PC-9 (cell line): ENCODE results near the gene COX8A. TPM values are rescaled to one million over a fixed set of nuclear protein-coding genes. Genes with fewer than 3 reads are reported as not detected.
A peak's percentile ranks its signal among the peaks of the same experiment; 100 is the strongest.

Source experiments
- BruUV-seq: library from RNA; stranded (reverse); fragments of 400-500 nt; replicated peaks from 2 replicates; lab custom pipeline; 2021; lab: Mats Ljungman, UMichigan
- CTCF ChIA-PET: fragments of 300-600 bp; sonication (Branson Sonifier 250); formaldehyde crosslinking; loops from one replicate; lab custom pipeline; 2022; ENCODE audit warnings: antibody characterized with exemption; lab: Charles Lee
- POLR2A ChIA-PET: fragments of 300-600 bp; sonication (Branson Sonifier 250); formaldehyde crosslinking; loops from one replicate; lab custom pipeline; 2022; ENCODE audit warnings: antibody characterized with exemption; ENCODE audit not compliant: unreplicated experiment; lab: Charles Lee
- DNase-seq, 2 experiments: peaks; one replicate each; pipeline versions ENCODE4 v3.0.0 to v3.0.0-alpha.2; 2015 to 2022; ENCODE audit warnings: mixed read lengths in 1 of 2
- H2AFZ ChIP-seq: fragments of 200-600 bp; sonication (generic); 2 replicates; pipeline ENCODE4 v1.8.1; 2017; ENCODE audit warnings: antibody characterized with exemption
- H3F3A ChIP-seq: fragments of 200-600 bp; sonication (generic); 2 replicates; pipeline ENCODE4 v1.8.1; 2017; ENCODE audit warnings: antibody characterized with exemption, mild to moderate bottlenecking, low read depth; ENCODE audit not compliant: insufficient read depth
- H3K27ac ChIP-seq: fragments of 200-600 bp; sonication (generic); 2 replicates; pipeline ENCODE4 v1.6.1; 2016; ENCODE audit warnings: mixed run types
- H3K27me3 ChIP-seq: fragments of 200-600 bp; sonication (generic); 2 replicates; pipeline ENCODE4 v1.6.1; 2016; ENCODE audit warnings: low read depth, mixed run types; ENCODE audit not compliant: insufficient read depth
- H3K36me3 ChIP-seq: fragments of 200-600 bp; sonication (generic); 2 replicates; pipeline ENCODE4 v1.6.1; 2016; ENCODE audit warnings: low read depth, mixed run types
- H3K4me1 ChIP-seq: fragments of 200-600 bp; sonication (generic); replicated peaks from 2 replicates; pipeline ENCODE4 v1.6.1; 2016; ENCODE audit warnings: mixed run types; ENCODE audit not compliant: insufficient read depth
- H3K4me2 ChIP-seq: fragments of 200-600 bp; sonication (generic); 2 replicates; pipeline ENCODE4 v1.6.1; 2017; ENCODE audit warnings: mixed run types
- H3K4me3 ChIP-seq: fragments of 200-600 bp; sonication (generic); 2 replicates; pipeline ENCODE4 v1.6.1; 2016; ENCODE audit warnings: mixed run types
- H3K79me2 ChIP-seq: fragments of 200-600 bp; sonication (generic); 2 replicates; pipeline ENCODE4 v1.6.1; 2017; ENCODE audit warnings: low read depth, mixed run types
- H3K9me2 ChIP-seq: fragments of 200-600 bp; sonication (generic); 2 replicates; pipeline ENCODE4 v1.8.1; 2017; ENCODE audit warnings: mild to moderate bottlenecking; ENCODE audit not compliant: insufficient read depth
- H3K9me3 ChIP-seq: fragments of 200-600 bp; sonication (generic); 2 replicates; pipeline ENCODE4 v1.8.1; 2016; ENCODE audit warnings: low read depth; ENCODE audit not compliant: insufficient read depth
- H4K20me1 ChIP-seq: fragments of 200-600 bp; sonication (generic); 2 replicates; pipeline ENCODE4 v1.8.1; 2017; ENCODE audit not compliant: insufficient read depth
- EZH2 ChIP-seq: fragments of 200-600 bp; sonication (generic); IDR thresholded peaks from 2 replicates; pipeline ENCODE4 v1.8.0; 2017; ENCODE audit warnings: antibody characterized with exemption, low read depth
- intact Hi-C: fragments of 100-400 bp; cut with micrococcal nuclease; formaldehyde crosslinking; loops from one replicate; pipeline ENCODE4 v1.10.0; 2022; ENCODE audit not compliant: unreplicated experiment
- total RNA-seq: library from RNA; stranded (reverse); gene quantifications from 2 replicates; pipeline ENCODE4 v1.2.3, GENCODE V29; 2021
- TF ChIP-seq, protein P1 (sequence below): fragments of 200-600 bp; sonication (generic); conservative IDR thresholded peaks from 2 replicates; pipeline ENCODE4 v1.6.1; 2017; ENCODE audit warnings: mixed run types, antibody characterized with exemption, mild to moderate bottlenecking, moderate library complexity

The COX8A gene
- total RNA-seq, 1 experiment from 2014 or later, result 547 TPM

DNA sequence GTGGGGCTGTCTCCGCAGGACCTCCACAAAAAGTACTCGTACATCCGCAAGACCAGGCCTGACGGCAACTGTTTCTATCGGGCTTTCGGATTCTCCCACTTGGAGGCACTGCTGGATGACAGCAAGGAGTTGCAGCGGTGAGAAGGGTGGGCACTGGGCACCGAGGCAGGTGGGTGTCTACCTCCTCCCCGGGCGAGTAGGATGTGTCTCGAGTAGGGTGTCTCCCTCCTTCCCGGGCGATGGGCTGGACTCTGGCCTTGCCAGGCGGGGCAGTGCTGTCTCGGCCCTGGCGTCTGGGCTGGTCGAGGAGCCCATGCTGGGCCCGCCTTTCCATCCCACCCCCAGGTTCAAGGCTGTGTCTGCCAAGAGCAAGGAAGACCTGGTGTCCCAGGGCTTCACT, 22.1 kb downstream of the COX8A start:
- ChIA-PET POLR2A (no interaction called here), CTCF (no interaction called here)
- DNase-seq, result no peak
- no peak overlapping the region for H3K4me2 ChIP-seq
- no TSS peak for BruUV-seq
- H3K4me1 ChIP-seq, result no peaks in the 10 kb centered on the region
- H3K36me3 ChIP-seq, result peaks cover 9% of the 10 kb centered on the region; the same call in 1 of the 2 replicates
- peaks cover 71% of the 10 kb centered on the region for H4K20me1 ChIP-seq
- intact Hi-C loops, result no loop called here
- no peaks in the 10 kb centered on the region for H3K9me3 ChIP-seq
- H3K9me2 ChIP-seq, result no peaks in the 10 kb centered on the region
- H3K27ac ChIP-seq, result no peak overlapping the region
- H3K79me2 ChIP-seq, result no peaks in the 10 kb centered on the region; the same call in 1 of the 2 replicates
- H2AFZ ChIP-seq, result no peak overlapping the region
- TF ChIP-seq EZH2, result no peak
- peaks cover 19% of the 10 kb centered on the region; the same call in 1 of the 2 replicates for H3F3A ChIP-seq
- H3K4me3 ChIP-seq, result no peak overlapping the region
- H3K27me3 ChIP-seq, result no peaks in the 10 kb centered on the region

GRCh38 chr11:63997104-63997700, 22.8 kb downstream of the COX8A start:
- Histone ChIP-seq H2AFZ (no peak overlapping the region), H3K79me2 (no peaks in the 10 kb centered on the region), H3K9me2 (no peaks in the 10 kb centered on the region), H3K4me3 (no peak overlapping the region), H3K36me3 (peaks cover 9% of the 10 kb centered on the region; the same call in 1 of the 2 replicates), H3F3A (peaks cover 25% of the 10 kb centered on the region; the same call in 1 of the 2 replicates), H3K4me1 (no peaks in the 10 kb centered on the region), H3K9me3 (no peaks in the 10 kb centered on the region), H3K27ac (no peak overlapping the region), H3K4me2 (no peak overlapping the region), H4K20me1 (peaks cover 78% of the 10 kb centered on the region), H3K27me3 (no peaks in the 10 kb centered on the region)
- TSS peak; percentile 40 for BruUV-seq
- DNase-seq, result no peak
- no peak for TF ChIP-seq EZH2
- TF ChIP-seq, protein P1, sequence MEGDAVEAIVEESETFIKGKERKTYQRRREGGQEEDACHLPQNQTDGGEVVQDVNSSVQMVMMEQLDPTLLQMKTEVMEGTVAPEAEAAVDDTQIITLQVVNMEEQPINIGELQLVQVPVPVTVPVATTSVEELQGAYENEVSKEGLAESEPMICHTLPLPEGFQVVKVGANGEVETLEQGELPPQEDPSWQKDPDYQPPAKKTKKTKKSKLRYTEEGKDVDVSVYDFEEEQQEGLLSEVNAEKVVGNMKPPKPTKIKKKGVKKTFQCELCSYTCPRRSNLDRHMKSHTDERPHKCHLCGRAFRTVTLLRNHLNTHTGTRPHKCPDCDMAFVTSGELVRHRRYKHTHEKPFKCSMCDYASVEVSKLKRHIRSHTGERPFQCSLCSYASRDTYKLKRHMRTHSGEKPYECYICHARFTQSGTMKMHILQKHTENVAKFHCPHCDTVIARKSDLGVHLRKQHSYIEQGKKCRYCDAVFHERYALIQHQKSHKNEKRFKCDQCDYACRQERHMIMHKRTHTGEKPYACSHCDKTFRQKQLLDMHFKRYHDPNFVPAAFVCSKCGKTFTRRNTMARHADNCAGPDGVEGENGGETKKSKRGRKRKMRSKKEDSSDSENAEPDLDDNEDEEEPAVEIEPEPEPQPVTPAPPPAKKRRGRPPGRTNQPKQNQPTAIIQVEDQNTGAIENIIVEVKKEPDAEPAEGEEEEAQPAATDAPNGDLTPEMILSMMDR, result no peak
- intact Hi-C loops, result no loop called here
- CTCF ChIA-PET, result no interaction called here
- POLR2A ChIA-PET, result interaction anchor here (0.6 kb wide), 1 partner anchor 9 kb away, joined by 4 read pairs; no protein-coding TSS in a partner anchor

DNA sequence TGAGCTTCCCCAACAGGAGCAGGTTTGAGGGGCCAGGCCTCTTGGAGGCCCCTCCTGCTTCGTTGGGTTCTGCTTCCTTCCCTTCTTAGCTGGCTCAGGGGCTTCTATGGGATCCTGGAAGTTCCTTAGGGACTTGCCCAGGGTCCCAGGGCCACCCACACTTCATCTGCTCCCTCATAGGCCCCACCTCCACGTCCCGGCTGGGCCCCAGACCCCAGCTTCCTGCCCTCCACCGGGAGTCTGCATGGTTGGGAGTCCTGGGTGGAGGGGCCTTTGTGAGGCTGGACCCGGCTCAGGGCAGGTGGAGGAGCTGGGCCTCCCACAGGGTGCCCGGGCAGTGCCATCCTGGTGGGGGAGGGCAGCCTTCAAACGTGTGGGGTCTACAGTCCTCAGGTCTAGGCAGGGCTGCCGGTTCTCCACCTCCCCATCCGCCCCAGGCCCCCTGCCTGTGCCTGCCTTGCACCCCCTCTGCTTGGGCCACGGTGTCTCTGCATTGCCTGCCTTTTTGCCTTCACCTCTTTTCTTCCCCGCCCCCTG, 23.4 kb downstream of the COX8A start:
- ChIA-PET POLR2A (interaction anchor here (0.6 kb wide), 1 partner anchor 8 kb away, joined by 4 read pairs; no protein-coding TSS in a partner anchor), CTCF (no interaction called here)
- intact Hi-C loops, result no loop called here
- peaks cover 82% of the 10 kb centered on the region for H4K20me1 ChIP-seq
- H3K4me1 ChIP-seq, result no peaks in the 10 kb centered on the region
- peaks cover 27% of the 10 kb centered on the region; the same call in 1 of the 2 replicates for H3F3A ChIP-seq
- H3K9me2 ChIP-seq, result no peaks in the 10 kb centered on the region
- H3K4me2 ChIP-seq, result no peak overlapping the region
- no TSS peak for BruUV-seq
- H3K27me3 ChIP-seq, result no peaks in the 10 kb centered on the region
- TF ChIP-seq, protein P1, result no peak
- TF ChIP-seq EZH2, result no peak
- no peak overlapping the region for H3K27ac ChIP-seq
- H3K4me3 ChIP-seq, result no peak overlapping the region
- peaks cover 9% of the 10 kb centered on the region; the same call in 1 of the 2 replicates for H3K36me3 ChIP-seq
- no peaks in the 10 kb centered on the region for H3K9me3 ChIP-seq
- no peaks in the 10 kb centered on the region for H3K79me2 ChIP-seq
- no peak for DNase-seq
- H2AFZ ChIP-seq, result no peak overlapping the region
